Neutrophil (primary cell): ENCODE measurements around the gene TMEM135.

Experiments
- H3K27ac ChIP-seq: fragments of 200-600 bp; sonication (generic); 2 replicates; pipeline ENCODE4 v1.5.1; 2016; ENCODE audit warnings: mild to moderate bottlenecking, moderate library complexity
- H3K27me3 ChIP-seq: fragments of 200-600 bp; sonication (generic); 2 replicates; pipeline ENCODE4 v1.6.0; 2016; ENCODE audit warnings: mild to moderate bottlenecking
- H3K36me3 ChIP-seq: fragments of 200-600 bp; sonication (generic); 2 replicates; pipeline ENCODE4 v1.5.1; 2017
- H3K4me1 ChIP-seq, 2 experiments: fragments of 200-600 bp in 1 of 2; sonication (generic) in 1 of 2; 1 replicate in 1 of 2; 2 replicates in 1 of 2; pipeline versions ENCODE4 v1.5.1 to v1.6.1; 2013 to 2016; ENCODE audit warnings: low read depth in 1 of 2, low read length in 1 of 2, mild to moderate bottlenecking in 1 of 2, moderate library complexity in 1 of 2; ENCODE audit not compliant: control insufficient read depth in 1 of 2, insufficient read depth in 1 of 2
- H3K4me3 ChIP-seq, 2 experiments: fragments of 200-600 bp in 1 of 2; sonication (generic) in 1 of 2; 1 replicate in 1 of 2; 2 replicates in 1 of 2; pipeline ENCODE4 v1.5.1; 2013 to 2016; ENCODE audit warnings: low read depth in 1 of 2, low read length in 1 of 2, mild to moderate bottlenecking in 1 of 2, moderate library complexity in 1 of 2
- H3K9me3 ChIP-seq: fragments of 200-600 bp; sonication (generic); 2 replicates; pipeline ENCODE4 v1.5.1; 2016
- CTCF ChIP-seq: fragments of 200-600 bp; sonication (generic); IDR thresholded peaks from 2 replicates; pipeline ENCODE4 v1.5.1; 2016; ENCODE audit warnings: antibody characterized with exemption

TMEM135 gene

GRCh38 chr11:87193756-87194470 is 156.2 kb downstream of the TMEM135 start:
- Histone ChIP-seq H3K36me3 (no peaks in the 10 kb centered on the region), H3K9me3 (no peaks in the 10 kb centered on the region), H3K27ac (no peak overlapping the region), H3K4me1 (no peaks in the 10 kb centered on the region), H3K4me3 (no peak overlapping the region), H3K27me3 (no peaks in the 10 kb centered on the region)
- no peak for TF ChIP-seq CTCF

- Histone ChIP-seq H3K4me1 (no peaks in the 10 kb centered on the region), H3K27me3 (no peaks in the 10 kb centered on the region), H3K4me3 (no peak overlapping the region), H3K36me3 (no peaks in the 10 kb centered on the region), H3K27ac (no peak overlapping the region), H3K9me3 (no peaks in the 10 kb centered on the region)
- no peak for TF ChIP-seq CTCF
Measured at GRCh38 chr11:87194985-87195820, 157.5 kb downstream of the TMEM135 start.

- no peaks in the 10 kb centered on the region for H3K4me1 ChIP-seq
- H3K4me3 ChIP-seq, result no peak overlapping the region
- TF ChIP-seq CTCF, result no peak
- no peaks in the 10 kb centered on the region for H3K27me3 ChIP-seq
- no peaks in the 10 kb centered on the region for H3K9me3 ChIP-seq
- no peak overlapping the region for H3K27ac ChIP-seq
- H3K36me3 ChIP-seq, result no peaks in the 10 kb centered on the region
Measured at GRCh38 chr11:87198266-87198881, 160.6 kb downstream of the TMEM135 start.

- H3K4me1 ChIP-seq, result no peaks in the 10 kb centered on the region
- H3K36me3 ChIP-seq, result no peaks in the 10 kb centered on the region
- H3K27me3 ChIP-seq, result no peaks in the 10 kb centered on the region
- no peak overlapping the region for H3K4me3 ChIP-seq
- no peak for TF ChIP-seq CTCF
- no peaks in the 10 kb centered on the region for H3K9me3 ChIP-seq
- no peak overlapping the region for H3K27ac ChIP-seq
Measured at GRCh38 chr11:87201376-87201775, 163.6 kb downstream of the TMEM135 start.

GRCh38 chr11:87203907-87204602 is 166.3 kb downstream of the TMEM135 start:
- TF ChIP-seq CTCF, result no peak
- Histone ChIP-seq H3K4me3 (no peak overlapping the region), H3K27me3 (no peaks in the 10 kb centered on the region), H3K4me1 (no peaks in the 10 kb centered on the region), H3K27ac (no peak overlapping the region), H3K36me3 (no peaks in the 10 kb centered on the region), H3K9me3 (no peaks in the 10 kb centered on the region)
